H1 (cell line): ENCODE results near the gene PURA. TPM values are rescaled to one million over a fixed set of nuclear protein-coding genes. Genes with fewer than 3 reads are reported as not detected.

Experiments
- ASH2L ChIP-seq: fragments of 200-600, 300-600 bp; sonication (generic); IDR thresholded peaks from one replicate; pipeline ENCODE4 v1.7.1; 2017; ENCODE audit warnings: low read length
- CBX8 ChIP-seq: fragments of 300-800, 300-1000 bp; sonication (generic); IDR thresholded peaks from 2 replicates; pipeline ENCODE4 v1.7.1; 2016; ENCODE audit warnings: low read depth, low read length, borderline replicate concordance
- CHD2 ChIP-seq: IDR thresholded peaks from 2 replicates; pipeline ENCODE4 v1.6.1; 2012; ENCODE audit warnings: low read length, improper control_type of control experiment
- CREB1 ChIP-seq: IDR thresholded peaks from 2 replicates; pipeline ENCODE4 v1.6.1; 2012; ENCODE audit warnings: inconsistent platforms
- KDM1A ChIP-seq: fragments of 200-600, 300-600 bp; sonication (generic); IDR thresholded peaks from 2 replicates; pipeline ENCODE4 v1.7.1; 2016; ENCODE audit warnings: mild to moderate bottlenecking, low read length, borderline replicate concordance
- RNF2 ChIP-seq: fragments of 200-900, 300-1000 bp; sonication (generic); IDR thresholded peaks from 2 replicates; pipeline ENCODE4 v1.7.1; 2016; ENCODE audit warnings: borderline replicate concordance, low read depth, mild to moderate bottlenecking, antibody characterized with exemption, low read length; ENCODE audit not compliant: poor library complexity, severe bottlenecking; ENCODE audit errors: missing control alignments
- SIN3A ChIP-seq, 2 experiments: IDR thresholded peaks in 1 of 2; conservative IDR thresholded peaks in 1 of 2; 2 replicates each; pipeline ENCODE4 v1.6.1; 2011 to 2012; ENCODE audit warnings: low read length in 2 of 2, improper control_type of control experiment in 1 of 2, low read depth in 1 of 2, mild to moderate bottlenecking in 1 of 2
- TAF1 ChIP-seq: IDR thresholded peaks from 2 replicates; pipeline ENCODE4 v1.6.1; 2011; ENCODE audit warnings: mild to moderate bottlenecking, low read depth, low read length
- polyA plus RNA-seq, 7 experiments: library from polyadenylated mRNA; depleted of rRNA in 3 of 7; stranded (reverse) in 5 of 7; unstranded in 2 of 7; fragments of >200 nt in 5 of 7; fragments of 200-250 nt in 2 of 7; gene quantifications; 1 replicate in 5 of 7; 2 replicates in 1 of 7; 4 replicates in 1 of 7; pipeline versions ENCODE4 v1.2.1 to v1.2.3, GENCODE V29; 2011 to 2013; ENCODE audit warnings: missing spikeins in 2 of 7, mixed read lengths in 2 of 7
- total RNA-seq: library from RNA; stranded (reverse); fragmentation: NEBNext Ultra II Directional; extraction: Animal tissue kit (Norgen Biotek cat#: 25700); gene quantifications from 2 replicates; pipeline ENCODE4 v1.2.1, GENCODE V29; 2021
- TF ChIP-seq, protein P1 (sequence below): fragments of 300-600 bp; sonication (generic); IDR thresholded peaks from 2 replicates; pipeline ENCODE4 v1.7.1; 2012; ENCODE audit warnings: low read length, moderate library complexity, mild to moderate bottlenecking, inconsistent platforms; ENCODE audit not compliant: insufficient replicate concordance

PURA gene
- total and polyA plus RNA-seq, 2 of the 8 experiments (the other 6 are each of a cell fraction or from before 2014, with no cell fraction given): 0.98 to 2.1 TPM

DNA sequence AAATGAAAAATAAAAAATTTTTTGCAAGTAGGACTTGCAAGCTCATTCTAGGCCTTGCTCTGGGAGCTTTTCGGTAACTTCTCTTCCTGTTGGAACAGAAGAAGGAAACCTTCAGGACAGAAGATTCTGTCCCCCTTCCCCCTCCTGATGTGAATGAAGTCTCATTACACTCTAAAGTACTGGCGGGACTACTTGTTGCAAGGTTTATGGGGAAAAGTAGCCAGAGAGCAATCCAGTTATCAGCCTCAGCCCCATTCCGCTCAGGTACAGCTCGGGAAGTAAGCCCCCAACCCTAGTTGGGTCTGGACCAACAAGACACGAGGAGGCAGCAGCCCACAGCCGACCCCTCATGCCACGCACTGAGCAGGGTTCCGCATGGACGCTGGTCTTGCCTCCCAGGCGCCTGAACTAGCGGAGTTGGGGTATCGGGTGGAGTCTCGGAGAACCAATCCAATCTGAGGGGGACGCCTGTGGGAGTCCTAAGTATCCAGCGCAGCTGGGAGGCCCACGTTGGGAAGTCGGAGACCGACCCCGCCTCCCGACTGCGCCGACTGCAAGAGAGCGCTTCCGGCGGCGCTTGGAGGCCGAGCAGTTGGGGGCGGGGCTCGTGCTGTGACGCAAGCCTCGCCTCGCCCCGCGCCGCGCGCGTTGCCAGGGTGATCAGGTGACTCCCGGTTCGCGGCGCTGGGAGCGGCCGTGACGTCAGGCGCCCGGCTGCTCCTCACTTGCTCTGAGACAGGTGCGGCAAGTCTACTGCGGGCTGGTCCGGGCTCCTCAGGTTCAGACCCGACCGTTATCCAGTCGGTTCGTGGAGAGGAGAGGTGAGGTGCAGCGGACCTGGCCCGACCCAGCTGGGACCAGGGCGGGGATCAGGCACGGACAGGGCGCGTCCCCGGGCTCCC is 60.8 kb downstream of the PURA start, which contains the start of gene CYSTM1 (continued):
- TF ChIP-seq, protein P1, sequence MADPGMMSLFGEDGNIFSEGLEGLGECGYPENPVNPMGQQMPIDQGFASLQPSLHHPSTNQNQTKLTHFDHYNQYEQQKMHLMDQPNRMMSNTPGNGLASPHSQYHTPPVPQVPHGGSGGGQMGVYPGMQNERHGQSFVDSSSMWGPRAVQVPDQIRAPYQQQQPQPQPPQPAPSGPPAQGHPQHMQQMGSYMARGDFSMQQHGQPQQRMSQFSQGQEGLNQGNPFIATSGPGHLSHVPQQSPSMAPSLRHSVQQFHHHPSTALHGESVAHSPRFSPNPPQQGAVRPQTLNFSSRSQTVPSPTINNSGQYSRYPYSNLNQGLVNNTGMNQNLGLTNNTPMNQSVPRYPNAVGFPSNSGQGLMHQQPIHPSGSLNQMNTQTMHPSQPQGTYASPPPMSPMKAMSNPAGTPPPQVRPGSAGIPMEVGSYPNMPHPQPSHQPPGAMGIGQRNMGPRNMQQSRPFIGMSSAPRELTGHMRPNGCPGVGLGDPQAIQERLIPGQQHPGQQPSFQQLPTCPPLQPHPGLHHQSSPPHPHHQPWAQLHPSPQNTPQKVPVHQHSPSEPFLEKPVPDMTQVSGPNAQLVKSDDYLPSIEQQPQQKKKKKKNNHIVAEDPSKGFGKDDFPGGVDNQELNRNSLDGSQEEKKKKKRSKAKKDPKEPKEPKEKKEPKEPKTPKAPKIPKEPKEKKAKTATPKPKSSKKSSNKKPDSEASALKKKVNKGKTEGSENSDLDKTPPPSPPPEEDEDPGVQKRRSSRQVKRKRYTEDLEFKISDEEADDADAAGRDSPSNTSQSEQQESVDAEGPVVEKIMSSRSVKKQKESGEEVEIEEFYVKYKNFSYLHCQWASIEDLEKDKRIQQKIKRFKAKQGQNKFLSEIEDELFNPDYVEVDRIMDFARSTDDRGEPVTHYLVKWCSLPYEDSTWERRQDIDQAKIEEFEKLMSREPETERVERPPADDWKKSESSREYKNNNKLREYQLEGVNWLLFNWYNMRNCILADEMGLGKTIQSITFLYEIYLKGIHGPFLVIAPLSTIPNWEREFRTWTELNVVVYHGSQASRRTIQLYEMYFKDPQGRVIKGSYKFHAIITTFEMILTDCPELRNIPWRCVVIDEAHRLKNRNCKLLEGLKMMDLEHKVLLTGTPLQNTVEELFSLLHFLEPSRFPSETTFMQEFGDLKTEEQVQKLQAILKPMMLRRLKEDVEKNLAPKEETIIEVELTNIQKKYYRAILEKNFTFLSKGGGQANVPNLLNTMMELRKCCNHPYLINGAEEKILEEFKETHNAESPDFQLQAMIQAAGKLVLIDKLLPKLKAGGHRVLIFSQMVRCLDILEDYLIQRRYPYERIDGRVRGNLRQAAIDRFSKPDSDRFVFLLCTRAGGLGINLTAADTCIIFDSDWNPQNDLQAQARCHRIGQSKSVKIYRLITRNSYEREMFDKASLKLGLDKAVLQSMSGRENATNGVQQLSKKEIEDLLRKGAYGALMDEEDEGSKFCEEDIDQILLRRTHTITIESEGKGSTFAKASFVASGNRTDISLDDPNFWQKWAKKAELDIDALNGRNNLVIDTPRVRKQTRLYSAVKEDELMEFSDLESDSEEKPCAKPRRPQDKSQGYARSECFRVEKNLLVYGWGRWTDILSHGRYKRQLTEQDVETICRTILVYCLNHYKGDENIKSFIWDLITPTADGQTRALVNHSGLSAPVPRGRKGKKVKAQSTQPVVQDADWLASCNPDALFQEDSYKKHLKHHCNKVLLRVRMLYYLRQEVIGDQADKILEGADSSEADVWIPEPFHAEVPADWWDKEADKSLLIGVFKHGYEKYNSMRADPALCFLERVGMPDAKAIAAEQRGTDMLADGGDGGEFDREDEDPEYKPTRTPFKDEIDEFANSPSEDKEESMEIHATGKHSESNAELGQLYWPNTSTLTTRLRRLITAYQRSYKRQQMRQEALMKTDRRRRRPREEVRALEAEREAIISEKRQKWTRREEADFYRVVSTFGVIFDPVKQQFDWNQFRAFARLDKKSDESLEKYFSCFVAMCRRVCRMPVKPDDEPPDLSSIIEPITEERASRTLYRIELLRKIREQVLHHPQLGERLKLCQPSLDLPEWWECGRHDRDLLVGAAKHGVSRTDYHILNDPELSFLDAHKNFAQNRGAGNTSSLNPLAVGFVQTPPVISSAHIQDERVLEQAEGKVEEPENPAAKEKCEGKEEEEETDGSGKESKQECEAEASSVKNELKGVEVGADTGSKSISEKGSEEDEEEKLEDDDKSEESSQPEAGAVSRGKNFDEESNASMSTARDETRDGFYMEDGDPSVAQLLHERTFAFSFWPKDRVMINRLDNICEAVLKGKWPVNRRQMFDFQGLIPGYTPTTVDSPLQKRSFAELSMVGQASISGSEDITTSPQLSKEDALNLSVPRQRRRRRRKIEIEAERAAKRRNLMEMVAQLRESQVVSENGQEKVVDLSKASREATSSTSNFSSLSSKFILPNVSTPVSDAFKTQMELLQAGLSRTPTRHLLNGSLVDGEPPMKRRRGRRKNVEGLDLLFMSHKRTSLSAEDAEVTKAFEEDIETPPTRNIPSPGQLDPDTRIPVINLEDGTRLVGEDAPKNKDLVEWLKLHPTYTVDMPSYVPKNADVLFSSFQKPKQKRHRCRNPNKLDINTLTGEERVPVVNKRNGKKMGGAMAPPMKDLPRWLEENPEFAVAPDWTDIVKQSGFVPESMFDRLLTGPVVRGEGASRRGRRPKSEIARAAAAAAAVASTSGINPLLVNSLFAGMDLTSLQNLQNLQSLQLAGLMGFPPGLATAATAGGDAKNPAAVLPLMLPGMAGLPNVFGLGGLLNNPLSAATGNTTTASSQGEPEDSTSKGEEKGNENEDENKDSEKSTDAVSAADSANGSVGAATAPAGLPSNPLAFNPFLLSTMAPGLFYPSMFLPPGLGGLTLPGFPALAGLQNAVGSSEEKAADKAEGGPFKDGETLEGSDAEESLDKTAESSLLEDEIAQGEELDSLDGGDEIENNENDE: no peak
- TF ChIP-seq SIN3A (conservative IDR thresholded peaks at IDR 0.05 in 1 of 2, IDR thresholded peaks at IDR 0.05 in 1 of 2; ENCODE audit: low read depth in 1 of 2, low read length in 2 of 2) (peak; percentile 28 to 65; a peak in 1 of 4 replicates), CBX8 (no peak), ASH2L (no peak), CHD2 (no peak), TAF1 (peak; percentile 89), CREB1 (peak; percentile 95), RNF2 (no peak), KDM1A (peak; percentile 62; the same call in 1 of the 2 replicates)
